ENCODE measurements around the gene COA8. TPM values are rescaled to one million over a fixed set of nuclear protein-coding genes. Genes with fewer than 3 reads are reported as not detected.

Gene COA8
- total and polyA plus RNA-seq, 2 of the 13 experiments (the other 11 are each of a cell fraction or from before 2014, with no cell fraction given) = 10.9 to 25.1 TPM

- Histone ChIP-seq H3K4me1 (ENCODE audit: insufficient read depth, low read length) (peaks cover 18% of the 10 kb centered on the region), H3K4me3 (replicated peaks in 1 of 3; ENCODE audit: insufficient read depth in 1 of 3, low read depth in 2 of 3, low read length in 3 of 3) (no peak overlapping the region), H3K9me3 (ENCODE audit: low read length) (peaks cover 11% of the 10 kb centered on the region), H4K20me1 (ENCODE audit: insufficient read depth, low read length) (no peaks in the 10 kb centered on the region), H3K27ac (ENCODE audit: extremely low read length, insufficient read depth, low read length) (no peak overlapping the region), H3K9ac (ENCODE audit: insufficient read depth, low read depth, low read length) (no peak overlapping the region), H3K4me2 (ENCODE audit: low read depth, low read length) (no peak overlapping the region), H3K36me3 (replicated peaks in 1 of 2; ENCODE audit: control insufficient read depth in 1 of 2, insufficient read depth in 2 of 2, low read length in 2 of 2) (no peaks in the 10 kb centered on the region), H2AFZ (ENCODE audit: low read length) (no peak overlapping the region), H3K27me3 (ENCODE audit: control insufficient read depth in 1 of 2, insufficient read depth in 2 of 2, low read length in 2 of 2) (peaks cover 6 to 20% of the 10 kb centered on the region in 2 experiments), H3K79me2 (ENCODE audit: insufficient read depth, low read length) (no peaks in the 10 kb centered on the region)
- FAIRE-seq = no peak
- in situ Hi-C loops (cut with HindIII; ENCODE audit: extremely low pct_ligation_motif_present, low pct_unique_long_range_greater_than_20kb) = loop anchor here (5.0 kb wide), 1 partner anchor 66 kb away; no protein-coding TSS in a partner anchor
- TF ChIP-seq AKAP8 (CRISPR knock-in tag; IDR thresholded peaks at IDR 0.05) (no peak), ZSCAN9 (CRISPR knock-in tag; IDR thresholded peaks at IDR 0.05; ENCODE audit: borderline replicate concordance) (no peak), FOXA1 (IDR thresholded peaks at IDR 0.05) (no peak), FOXA1 (CRISPR knock-in tag; IDR thresholded peaks at IDR 0.05) (no peak), CHD2 (IDR thresholded peaks at IDR 0.05; ENCODE audit: low read depth, low read length) (no peak), ZNF563 (CRISPR knock-in tag; IDR thresholded peaks at IDR 0.05) (no peak), ZKSCAN8 (CRISPR knock-in tag; IDR thresholded peaks at IDR 0.05; ENCODE audit: borderline replicate concordance) (no peak), ZFY (CRISPR knock-in tag; IDR thresholded peaks at IDR 0.05) (no peak), MLLT10 (CRISPR knock-in tag; IDR thresholded peaks at IDR 0.05) (no peak), EED (CRISPR knock-in tag; IDR thresholded peaks at IDR 0.05) (no peak)
- no peak for ATAC-seq
- 47% methylated on average over 2 of the region's 2 CpGs for WGBS (ENCODE audit: low lambda C conversion rate)
- no peak for DNase-seq (ENCODE audit: low spot score)
- BruUV-seq (replicated peaks) = no TSS peak
- intact Hi-C loops (cut with micrococcal nuclease; ENCODE audit: unreplicated experiment) = no loop called here
- POLR2A ChIA-PET = no interaction called here
- CTCF ChIA-PET (ENCODE audit: low intra/inter-chr PET ratio, low total read pairs) = no interaction called here
Measured at GRCh38 chr14:103611215-103611614, 48.5 kb downstream of the COA8 start.

- no peak overlapping the region for H3K9ac ChIP-seq (ENCODE audit: insufficient read depth, low read depth, low read length)
- no TSS peak for BruUV-seq (replicated peaks)
- peaks cover 0 to 2% of the 10 kb centered on the region in 2 experiments; a peak in 4 of 5 replicates for H3K27me3 ChIP-seq (ENCODE audit: control insufficient read depth in 1 of 2, insufficient read depth in 2 of 2, low read length in 2 of 2)
- no peak overlapping the region for H2AFZ ChIP-seq (ENCODE audit: low read length)
- 72% methylated on average over 4 of the region's 4 CpGs for WGBS (ENCODE audit: low lambda C conversion rate)
- H3K9me3 ChIP-seq (ENCODE audit: low read length) = peaks cover 11% of the 10 kb centered on the region
- peak; percentile 10 for TF ChIP-seq SKI (IDR thresholded peaks at IDR 0.05; ENCODE audit: partially characterized antibody)
- no peak for TF ChIP-seq HOXD1 (CRISPR knock-in tag; IDR thresholded peaks at IDR 0.05)
- no peak for TF ChIP-seq MIER2 (CRISPR knock-in tag; IDR thresholded peaks at IDR 0.05)
- TF ChIP-seq ZNF543 (CRISPR knock-in tag; IDR thresholded peaks at IDR 0.05) = no peak
- TF ChIP-seq RAD21 (CRISPR knock-in tag; IDR thresholded peaks at IDR 0.05) = 0 out of 2 replicates have a peak, but pooled peaks have one; percentile 40
- TF ChIP-seq ONECUT2 (CRISPR knock-in tag; IDR thresholded peaks at IDR 0.05) = no peak
- no peak for TF ChIP-seq ZBTB8A (CRISPR knock-in tag; IDR thresholded peaks at IDR 0.05; ENCODE audit: borderline replicate concordance, low read depth)
- TF ChIP-seq SMC3 (IDR thresholded peaks at IDR 0.05; ENCODE audit: low read length) = peak; percentile 27; the same call in 1 of the 2 replicates
- no peak for TF ChIP-seq ZNF713 (CRISPR knock-in tag; IDR thresholded peaks at IDR 0.05)
- no peak for TF ChIP-seq ZNF33A (CRISPR knock-in tag; IDR thresholded peaks at IDR 0.05; ENCODE audit: borderline replicate concordance)
- TF ChIP-seq CTCF (CRISPR knock-in tag; IDR thresholded peaks at IDR 0.05) = peak; percentile 59
- peak; percentile 70 for TF ChIP-seq STAG1 (CRISPR knock-in tag; IDR thresholded peaks at IDR 0.05)
- intact Hi-C loops (cut with micrococcal nuclease; ENCODE audit: unreplicated experiment) = loop anchor here (1.0 kb wide), 1 partner anchor 66 kb away; no protein-coding TSS in a partner anchor
- CTCF ChIA-PET (ENCODE audit: low intra/inter-chr PET ratio, low total read pairs) = interaction anchor here (1.4 kb wide), 1 partner anchor 66 kb away, joined by 7 read pairs; no protein-coding TSS in a partner anchor
- H3K36me3 ChIP-seq (replicated peaks in 1 of 2; ENCODE audit: control insufficient read depth in 1 of 2, insufficient read depth in 2 of 2, low read length in 2 of 2) = no peaks in the 10 kb centered on the region
- no peak overlapping the region for H3K27ac ChIP-seq (ENCODE audit: extremely low read length, insufficient read depth, low read length)
- ATAC-seq = peak; percentile 36; the same call in 2 of the 3 replicates
- FAIRE-seq = no peak
- no peak overlapping the region for H3K4me2 ChIP-seq (ENCODE audit: low read depth, low read length)
- peak; percentile 54 for DNase-seq (ENCODE audit: low spot score)
- POLR2A ChIA-PET = no interaction called here
- no peaks in the 10 kb centered on the region for H4K20me1 ChIP-seq (ENCODE audit: insufficient read depth, low read length)
- H3K4me3 ChIP-seq (replicated peaks in 1 of 3; ENCODE audit: insufficient read depth in 1 of 3, low read depth in 2 of 3, low read length in 3 of 3) = no peak overlapping the region
- peaks cover 14% of the 10 kb centered on the region; the same call in 1 of the 2 replicates for H3K4me1 ChIP-seq (ENCODE audit: insufficient read depth, low read length)
- H3K79me2 ChIP-seq (ENCODE audit: insufficient read depth, low read length) = no peaks in the 10 kb centered on the region
- in situ Hi-C loops (cut with HindIII; ENCODE audit: extremely low pct_ligation_motif_present, low pct_unique_long_range_greater_than_20kb) = loop anchor here (5.0 kb wide), 1 partner anchor 64 kb away; no protein-coding TSS in a partner anchor
Measured at GRCh38 chr14:103613517-103613916, 50.8 kb downstream of the COA8 start.

All from HepG2 (cell line).